ENCODE measurements around the gene ESYT3.
"Not testable (repeated sequence)": the region's sequence is repeated elsewhere in the genome, so short reads cannot be mapped to it uniquely, and the experiment has no call there.

ESYT3 gene

DNA sequence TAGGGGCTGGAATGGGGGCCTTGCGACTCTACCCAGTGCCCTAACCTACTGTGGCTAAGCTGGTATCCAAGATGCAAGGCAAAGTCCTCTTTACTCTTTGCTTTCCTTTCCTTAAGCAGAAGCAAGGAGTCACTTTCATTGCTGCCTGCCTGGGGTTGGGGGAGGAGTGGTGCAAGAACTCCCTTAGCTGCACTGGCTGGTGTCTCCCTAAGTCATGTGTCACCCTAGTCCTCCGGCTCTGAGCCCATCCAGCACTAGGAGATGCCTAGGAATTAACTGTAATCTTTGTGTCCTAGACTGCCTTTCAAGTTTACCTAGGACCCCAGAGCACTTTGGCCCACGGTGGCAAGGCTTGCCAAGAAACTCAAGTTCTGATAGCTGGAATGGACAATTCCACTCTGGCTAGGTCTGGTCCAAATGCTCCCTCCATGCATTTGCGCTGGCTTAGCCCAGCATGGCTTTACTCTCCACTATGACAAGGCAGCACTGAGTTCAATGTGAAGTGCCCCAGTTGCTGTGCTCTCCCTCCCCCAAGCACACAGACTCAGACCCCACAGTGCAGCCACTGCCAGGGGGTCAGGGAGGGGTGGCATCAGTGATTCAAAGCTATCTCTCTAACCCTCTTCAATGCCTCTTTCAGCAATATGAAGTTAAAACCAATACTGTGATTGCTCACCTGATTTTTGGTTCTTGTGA is 58.7 kb downstream of the ESYT3 start:
- Histone ChIP-seq H3K4me3 (ENCODE audit: insufficient read depth, low read length, poor library complexity, severe bottlenecking) (no peak overlapping the region), H3K36me3 (ENCODE audit: low read length) (no peaks in the 10 kb centered on the region), H3F3A (ENCODE audit: insufficient read depth) (no peaks in the 10 kb centered on the region), H3K4me2 (ENCODE audit: low read depth, low read length, poor library complexity, severe bottlenecking) (no peak overlapping the region), H3K9me3 (ENCODE audit: insufficient read depth, low read length) (no peaks in the 10 kb centered on the region), H3K9me2 (replicated peaks; ENCODE audit: insufficient read depth, low read length) (no peaks in the 10 kb centered on the region), H3K27me3 (ENCODE audit: low read length) (no peaks in the 10 kb centered on the region), H3K79me2 (ENCODE audit: insufficient read depth, low read length) (no peaks in the 10 kb centered on the region), H4K20me1 (ENCODE audit: low read depth, low read length) (no peaks in the 10 kb centered on the region), H2AFZ (ENCODE audit: low read depth, low read length, severe bottlenecking) (no peak overlapping the region), H3K9ac (ENCODE audit: low read length) (no peak overlapping the region), H3K27ac (ENCODE audit: low read depth, low read length) (no peak overlapping the region)
- no peak for TF ChIP-seq EZH2phosphoT487 (conservative IDR thresholded peaks at IDR 0.05; ENCODE audit: low read length)
- TF ChIP-seq, protein P1, sequence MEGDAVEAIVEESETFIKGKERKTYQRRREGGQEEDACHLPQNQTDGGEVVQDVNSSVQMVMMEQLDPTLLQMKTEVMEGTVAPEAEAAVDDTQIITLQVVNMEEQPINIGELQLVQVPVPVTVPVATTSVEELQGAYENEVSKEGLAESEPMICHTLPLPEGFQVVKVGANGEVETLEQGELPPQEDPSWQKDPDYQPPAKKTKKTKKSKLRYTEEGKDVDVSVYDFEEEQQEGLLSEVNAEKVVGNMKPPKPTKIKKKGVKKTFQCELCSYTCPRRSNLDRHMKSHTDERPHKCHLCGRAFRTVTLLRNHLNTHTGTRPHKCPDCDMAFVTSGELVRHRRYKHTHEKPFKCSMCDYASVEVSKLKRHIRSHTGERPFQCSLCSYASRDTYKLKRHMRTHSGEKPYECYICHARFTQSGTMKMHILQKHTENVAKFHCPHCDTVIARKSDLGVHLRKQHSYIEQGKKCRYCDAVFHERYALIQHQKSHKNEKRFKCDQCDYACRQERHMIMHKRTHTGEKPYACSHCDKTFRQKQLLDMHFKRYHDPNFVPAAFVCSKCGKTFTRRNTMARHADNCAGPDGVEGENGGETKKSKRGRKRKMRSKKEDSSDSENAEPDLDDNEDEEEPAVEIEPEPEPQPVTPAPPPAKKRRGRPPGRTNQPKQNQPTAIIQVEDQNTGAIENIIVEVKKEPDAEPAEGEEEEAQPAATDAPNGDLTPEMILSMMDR (IDR thresholded peaks at IDR 0.05; ENCODE audit: insufficient read depth, low read length, poor library complexity, severe bottlenecking) = no peak

DNA sequence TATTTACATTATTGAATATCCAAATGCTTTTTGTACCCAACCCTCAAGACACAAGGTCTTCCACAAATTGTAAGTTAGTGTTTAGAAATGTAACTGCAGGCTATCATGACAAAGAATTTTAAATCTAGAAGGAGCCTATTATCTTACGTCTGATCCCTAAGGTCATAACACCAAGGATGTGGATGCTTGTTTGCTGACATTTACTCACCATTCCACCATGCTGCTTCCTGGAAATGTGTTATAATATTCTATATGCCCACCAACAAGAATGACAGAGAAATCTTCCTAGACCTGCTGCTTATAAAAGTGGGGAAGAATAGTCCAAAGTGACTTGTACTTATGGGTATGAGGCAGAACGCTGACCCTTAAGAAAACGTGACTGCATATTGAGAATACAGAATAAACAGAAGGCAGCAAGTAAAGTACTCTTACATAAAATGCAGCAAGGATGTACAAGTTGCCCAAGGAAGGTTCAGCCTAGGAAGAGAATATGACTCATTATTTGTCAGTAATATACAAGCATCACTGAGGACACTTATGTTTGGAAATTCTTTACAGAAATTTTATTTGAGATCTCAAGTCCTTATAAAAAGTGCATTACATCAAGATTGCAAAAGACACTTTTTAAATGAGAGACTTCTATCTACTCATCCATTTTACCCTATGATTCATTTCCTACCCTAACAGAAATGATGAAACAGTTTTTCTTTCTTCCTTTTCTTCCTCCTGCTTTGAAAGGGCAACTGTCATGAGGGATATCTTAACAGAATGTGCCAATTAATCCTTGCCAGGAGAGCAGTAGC is 59.6 kb downstream of the ESYT3 start:
- Histone ChIP-seq H3K79me2 (ENCODE audit: insufficient read depth, low read length) (no peaks in the 10 kb centered on the region), H3K9me3 (ENCODE audit: insufficient read depth, low read length) (no peaks in the 10 kb centered on the region), H3K4me3 (ENCODE audit: insufficient read depth, low read length, poor library complexity, severe bottlenecking) (no peak overlapping the region), H3K27ac (ENCODE audit: low read depth, low read length) (no peak overlapping the region), H3F3A (ENCODE audit: insufficient read depth) (no peaks in the 10 kb centered on the region), H3K9me2 (replicated peaks; ENCODE audit: insufficient read depth, low read length) (no peaks in the 10 kb centered on the region), H4K20me1 (ENCODE audit: low read depth, low read length) (no peaks in the 10 kb centered on the region), H3K4me2 (ENCODE audit: low read depth, low read length, poor library complexity, severe bottlenecking) (no peak overlapping the region), H2AFZ (ENCODE audit: low read depth, low read length, severe bottlenecking) (no peak overlapping the region), H3K9ac (ENCODE audit: low read length) (no peak overlapping the region), H3K36me3 (ENCODE audit: low read length) (no peaks in the 10 kb centered on the region), H3K27me3 (ENCODE audit: low read length) (no peaks in the 10 kb centered on the region)
- TF ChIP-seq, protein P1 (IDR thresholded peaks at IDR 0.05; ENCODE audit: insufficient read depth, low read length, poor library complexity, severe bottlenecking) = no peak
- TF ChIP-seq EZH2phosphoT487 (conservative IDR thresholded peaks at IDR 0.05; ENCODE audit: low read length) = no peak

DNA sequence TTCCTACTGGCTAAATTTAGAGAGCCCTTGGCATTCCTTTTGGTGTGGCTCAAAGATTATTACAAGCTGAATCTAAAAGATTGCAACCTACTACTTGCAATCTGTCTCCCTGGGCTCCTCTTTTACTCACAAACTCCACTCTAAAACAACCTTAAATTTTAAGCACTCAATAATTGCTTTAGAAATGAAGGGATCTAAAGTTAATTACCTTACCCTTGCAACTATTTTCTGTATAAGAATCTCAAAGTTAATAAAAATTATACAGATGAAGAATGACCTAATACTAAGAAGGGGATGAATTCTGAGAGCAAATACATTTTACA is 60.2 kb downstream of the ESYT3 start:
- Histone ChIP-seq H3K9me2 (replicated peaks; ENCODE audit: insufficient read depth, low read length) (no peaks in the 10 kb centered on the region), H3K4me2 (ENCODE audit: low read depth, low read length, poor library complexity, severe bottlenecking) (no peak overlapping the region), H3K9ac (ENCODE audit: low read length) (no peak overlapping the region), H3K27ac (ENCODE audit: low read depth, low read length) (no peak overlapping the region), H3K36me3 (ENCODE audit: low read length) (no peaks in the 10 kb centered on the region), H3F3A (ENCODE audit: insufficient read depth) (no peaks in the 10 kb centered on the region), H3K27me3 (ENCODE audit: low read length) (no peaks in the 10 kb centered on the region), H2AFZ (ENCODE audit: low read depth, low read length, severe bottlenecking) (no peak overlapping the region), H4K20me1 (ENCODE audit: low read depth, low read length) (no peaks in the 10 kb centered on the region), H3K4me3 (ENCODE audit: insufficient read depth, low read length, poor library complexity, severe bottlenecking) (no peak overlapping the region), H3K9me3 (ENCODE audit: insufficient read depth, low read length) (no peaks in the 10 kb centered on the region), H3K79me2 (ENCODE audit: insufficient read depth, low read length) (no peaks in the 10 kb centered on the region)
- TF ChIP-seq, protein P1 (IDR thresholded peaks at IDR 0.05; ENCODE audit: insufficient read depth, low read length, poor library complexity, severe bottlenecking) = no peak
- no peak for TF ChIP-seq EZH2phosphoT487 (conservative IDR thresholded peaks at IDR 0.05; ENCODE audit: low read length)

DNA sequence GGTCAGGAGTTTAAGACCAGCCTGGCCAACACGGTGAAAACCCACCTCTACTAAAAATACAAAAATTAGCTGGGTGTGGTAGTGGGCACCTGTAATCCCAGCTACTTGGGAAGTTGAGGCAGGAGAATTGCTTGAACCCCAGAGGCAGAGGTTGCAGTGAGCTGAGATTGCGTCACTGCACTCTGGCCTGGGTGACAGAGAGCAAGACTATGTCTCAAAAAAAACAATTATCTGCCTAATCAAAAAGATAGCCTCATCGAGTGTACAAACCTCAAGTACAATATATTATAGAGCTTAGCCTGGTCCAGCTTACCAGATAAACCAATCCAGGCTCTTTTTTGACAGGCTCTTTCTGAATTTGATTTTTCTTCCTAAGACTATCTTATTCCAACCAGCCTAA is 61.2 kb downstream of the ESYT3 start:
- not testable (repeated sequence) for H3K36me3 ChIP-seq (ENCODE audit: low read length); H4K20me1 ChIP-seq (ENCODE audit: low read depth, low read length); H3K27ac ChIP-seq (ENCODE audit: low read depth, low read length); H3K79me2 ChIP-seq (ENCODE audit: insufficient read depth, low read length); H3K4me2 ChIP-seq (ENCODE audit: low read depth, low read length, poor library complexity, severe bottlenecking); H3K9ac ChIP-seq (ENCODE audit: low read length); H3K4me3 ChIP-seq (ENCODE audit: insufficient read depth, low read length, poor library complexity, severe bottlenecking); H3K9me2 ChIP-seq (replicated peaks; ENCODE audit: insufficient read depth, low read length); H3F3A ChIP-seq (ENCODE audit: insufficient read depth); H2AFZ ChIP-seq (ENCODE audit: low read depth, low read length, severe bottlenecking); H3K9me3 ChIP-seq (ENCODE audit: insufficient read depth, low read length); H3K27me3 ChIP-seq (ENCODE audit: low read length)
